NCI-H187 (cell line): ENCODE data around the gene EXOC6.
"Not testable (repeated sequence)": the region's sequence is repeated elsewhere in the genome, so short reads cannot be mapped to it uniquely, and the experiment has no call there.

Experiments
- DNase-seq, 2 experiments: peaks; one replicate each; lab custom pipeline; 2025; lab: John Stamatoyannopoulos, UW

EXOC6 gene

GRCh38 chr10:93079663-93080349, 231.5 kb downstream of the EXOC6 start:
- no peak for DNase-seq

GRCh38 chr10:93080350-93081046, 232.2 kb downstream of the EXOC6 start:
- no peak for DNase-seq

GRCh38 chr10:93081318-93081717, 233.0 kb downstream of the EXOC6 start:
- DNase-seq, result no peak

GRCh38 chr10:93081834-93082233, 233.5 kb downstream of the EXOC6 start:
- DNase-seq, result no peak

- DNase-seq, result no peak
Measured at GRCh38 chr10:93083743-93084539, 235.6 kb downstream of the EXOC6 start.

GRCh38 chr10:93085272-93085859, 237.0 kb downstream of the EXOC6 start:
- no peak for DNase-seq

GRCh38 chr10:93086289-93086688, 238.0 kb downstream of the EXOC6 start:
- DNase-seq, result no peak

- DNase-seq, result no peak
Measured at GRCh38 chr10:93087846-93088245, 239.5 kb downstream of the EXOC6 start.

GRCh38 chr10:93088466-93088865, 240.1 kb downstream of the EXOC6 start:
- DNase-seq, result no peak

- DNase-seq, result no peak
Measured at GRCh38 chr10:93090619-93091018, 242.3 kb downstream of the EXOC6 start.

- DNase-seq, result no peak
Measured at GRCh38 chr10:93091960-93092359, 243.6 kb downstream of the EXOC6 start.

GRCh38 chr10:93095225-93095624, 246.9 kb downstream of the EXOC6 start:
- no peak for DNase-seq

GRCh38 chr10:93096901-93097300, 248.6 kb downstream of the EXOC6 start:
- no peak for DNase-seq

GRCh38 chr10:93097386-93097785, 249.1 kb downstream of the EXOC6 start:
- no peak for DNase-seq

GRCh38 chr10:93098816-93099215, 250.5 kb downstream of the EXOC6 start:
- DNase-seq, result no peak

- DNase-seq, result no peak
Measured at GRCh38 chr10:93099670-93100069, 251.3 kb downstream of the EXOC6 start.

- not testable (repeated sequence) for DNase-seq
Measured at GRCh38 chr10:93101148-93101547, 252.8 kb downstream of the EXOC6 start.

- no peak for DNase-seq
Measured at GRCh38 chr10:93103953-93104352, 255.6 kb downstream of the EXOC6 start.

GRCh38 chr10:93106631-93107072, 258.3 kb downstream of the EXOC6 start:
- DNase-seq, result no peak
